IMR-90 (cell line): ENCODE results near the gene PHOSPHO2. TPM values are rescaled to one million over a fixed set of nuclear protein-coding genes. Genes with fewer than 3 reads are reported as not detected.
A peak's percentile ranks its signal among the peaks of the same experiment; 100 is the strongest.

Source experiments
- ATAC-seq: fragments of 200-7000 bp; cut with Tn5 transposase; 2 replicates; pipeline ENCODE4 v1.9.1; 2020; ENCODE audit warnings: low read depth, mild to moderate bottlenecking, moderate library complexity
- BruUV-seq: library from RNA; stranded (reverse); fragments of 400-500 nt; replicated peaks from 2 replicates; lab custom pipeline; 2021; lab: Mats Ljungman, UMichigan
- CTCF ChIA-PET: fragments of 300-600 bp; formaldehyde crosslinking; extraction: SDS; loops from one replicate; lab custom pipeline; 2021; ENCODE audit warnings: antibody characterized with exemption; lab: Yijun Ruan, JAX
- POLR2A ChIA-PET: fragments of 300-600 bp; sonication (Branson Sonifier 250); formaldehyde crosslinking; loops from one replicate; lab custom pipeline; 2022; ENCODE audit warnings: antibody characterized with exemption; ENCODE audit not compliant: unreplicated experiment; lab: Charles Lee
- DNase-seq: peaks from one replicate; pipeline ENCODE4 v3.0.0; 2013
- H2AFZ ChIP-seq: replicated peaks from 2 replicates; pipeline ENCODE3; 2013; ENCODE audit warnings: low read length, mild to moderate bottlenecking; ENCODE audit not compliant: poor library complexity
- H2AK5ac ChIP-seq: 2 replicates; pipeline ENCODE4 v1.6.1; 2013; ENCODE audit warnings: low read depth, low read length, inconsistent platforms
- H2AK9ac ChIP-seq: replicated peaks from 2 replicates; pipeline ENCODE3; 2013; ENCODE audit warnings: mild to moderate bottlenecking, low read depth, low read length, moderate library complexity; ENCODE audit not compliant: poor library complexity
- H2BK120ac ChIP-seq: 2 replicates; pipeline ENCODE4 v1.6.1; 2013; ENCODE audit warnings: low read depth, low read length, inconsistent platforms
- H2BK15ac ChIP-seq: 3 replicates; pipeline ENCODE4 v1.6.1; 2013; ENCODE audit warnings: low read depth, low read length, inconsistent platforms
- H2BK20ac ChIP-seq: 2 replicates; pipeline ENCODE4 v1.6.1; 2013; ENCODE audit warnings: low read depth, mild to moderate bottlenecking, inconsistent platforms, low read length, moderate library complexity
- H2BK5ac ChIP-seq: 2 replicates; pipeline ENCODE4 v1.6.1; 2013; ENCODE audit warnings: mild to moderate bottlenecking, low read depth, low read length, inconsistent platforms; ENCODE audit not compliant: poor library complexity, severe bottlenecking
- H3K14ac ChIP-seq: replicated peaks from 2 replicates; pipeline ENCODE4 v1.6.1; 2013; ENCODE audit warnings: low read depth, low read length, inconsistent platforms
- H3K18ac ChIP-seq: 2 replicates; pipeline ENCODE4 v1.6.1; 2013; ENCODE audit warnings: low read depth, low read length, control low read depth
- H3K23ac ChIP-seq: 2 replicates; pipeline ENCODE4 v1.6.1; 2013; ENCODE audit warnings: low read depth, low read length, inconsistent platforms
- H3K27ac ChIP-seq: 2 replicates; pipeline ENCODE4 v1.5.1; 2013; ENCODE audit warnings: mild to moderate bottlenecking, control low read depth, low read length; ENCODE audit not compliant: insufficient read depth
- H3K27me3 ChIP-seq: 2 replicates; pipeline ENCODE4 v1.6.1; 2013; ENCODE audit warnings: low read length; ENCODE audit not compliant: control insufficient read depth, insufficient read depth
- H3K36me3 ChIP-seq: 2 replicates; pipeline ENCODE4 v1.6.1; 2013; ENCODE audit warnings: low read length, mixed read lengths; ENCODE audit not compliant: control insufficient read depth, insufficient read depth
- H3K4ac ChIP-seq: 2 replicates; pipeline ENCODE4 v1.6.1; 2013; ENCODE audit warnings: low read depth, low read length, inconsistent platforms
- H3K4me1 ChIP-seq: 2 replicates; pipeline ENCODE4 v1.6.1; 2013; ENCODE audit warnings: low read length, mixed read lengths; ENCODE audit not compliant: control insufficient read depth, insufficient read depth
- H3K4me2 ChIP-seq: 2 replicates; pipeline ENCODE4 v1.6.1; 2013; ENCODE audit warnings: low read depth, mild to moderate bottlenecking, control low read depth, low read length, moderate library complexity
- H3K4me3 ChIP-seq: 2 replicates; pipeline ENCODE4 v1.5.1; 2013; ENCODE audit warnings: low read depth, mild to moderate bottlenecking, control low read depth, low read length, moderate library complexity; ENCODE audit not compliant: insufficient read depth
- H3K56ac ChIP-seq: 2 replicates; pipeline ENCODE4 v1.6.1; 2013; ENCODE audit warnings: low read length, inconsistent platforms; ENCODE audit not compliant: insufficient read depth; ENCODE audit errors: extremely low read depth
- H3K79me1 ChIP-seq, 2 experiments: 2 replicates each; pipeline ENCODE4 v1.6.1; 2013; ENCODE audit warnings: low read length in 2 of 2, inconsistent platforms in 1 of 2, low read depth in 1 of 2
- H3K9ac ChIP-seq: 2 replicates; pipeline ENCODE4 v1.6.1; 2013; ENCODE audit warnings: low read depth, low read length, control low read depth
- H3K9me1 ChIP-seq: 2 replicates; pipeline ENCODE4 v1.6.1; 2013; ENCODE audit warnings: low read length, inconsistent platforms; ENCODE audit not compliant: insufficient read depth
- H3K9me3 ChIP-seq: 2 replicates; pipeline ENCODE4 v1.6.1; 2013; ENCODE audit warnings: low read length; ENCODE audit not compliant: control insufficient read depth, insufficient read depth
- H4K20me1 ChIP-seq: 2 replicates; pipeline ENCODE4 v1.6.1; 2013; ENCODE audit warnings: low read length, inconsistent platforms; ENCODE audit not compliant: insufficient read depth
- H4K5ac ChIP-seq: 2 replicates; pipeline ENCODE4 v1.6.1; 2013; ENCODE audit warnings: mild to moderate bottlenecking, low read depth, low read length, control low read depth
- H4K8ac ChIP-seq, 2 experiments: 2 replicates each; pipeline ENCODE4 v1.6.1; 2013; ENCODE audit warnings: low read depth in 2 of 2, low read length in 2 of 2, control low read depth in 1 of 2, inconsistent platforms in 1 of 2
- H4K91ac ChIP-seq: 2 replicates; pipeline ENCODE4 v1.6.1; 2013; ENCODE audit warnings: low read depth, low read length, inconsistent platforms; ENCODE audit not compliant: insufficient read depth
- BHLHE40 ChIP-seq: fragments of 150-350 bp; IDR thresholded peaks from 2 replicates; pipeline ENCODE4 v1.6.1; 2016; ENCODE audit warnings: mild to moderate bottlenecking, low read depth, low read length
- CHD1 ChIP-seq: IDR thresholded peaks from 2 replicates; pipeline ENCODE4 v1.6.1; 2012; ENCODE audit warnings: low read depth, low read length, improper control_type of control experiment
- ELK1 ChIP-seq: fragments of 150-350 bp; IDR thresholded peaks from 2 replicates; pipeline ENCODE4 v1.6.1; 2016; ENCODE audit warnings: low read depth, mild to moderate bottlenecking, low read length, moderate library complexity, borderline replicate concordance
- FOS ChIP-seq: fragments of 150-350 bp; IDR thresholded peaks from 2 replicates; pipeline ENCODE4 v1.6.1; 2016; ENCODE audit warnings: low read depth, low read length
- MAFK ChIP-seq: IDR thresholded peaks from 2 replicates; pipeline ENCODE4 v1.6.1; 2012; ENCODE audit warnings: low read depth, low read length, improper control_type of control experiment
- MAZ ChIP-seq: IDR thresholded peaks from 2 replicates; pipeline ENCODE4 v1.6.1; 2012; ENCODE audit warnings: low read depth, mild to moderate bottlenecking, low read length, improper control_type of control experiment, moderate library complexity, borderline replicate concordance
- MXI1 ChIP-seq: IDR thresholded peaks from 2 replicates; pipeline ENCODE4 v1.6.1; 2012; ENCODE audit warnings: low read depth, mild to moderate bottlenecking, low read length, moderate library complexity, borderline replicate concordance
- RAD21 ChIP-seq: IDR thresholded peaks from 2 replicates; pipeline ENCODE4 v1.6.1; 2012; ENCODE audit warnings: low read length, improper control_type of control experiment
- RFX5 ChIP-seq: IDR thresholded peaks from 2 replicates; pipeline ENCODE4 v1.8.0; 2012; ENCODE audit warnings: low read depth, mild to moderate bottlenecking, low read length, moderate library complexity
- SMC3 ChIP-seq: fragments of 150-350 bp; IDR thresholded peaks from 2 replicates; pipeline ENCODE4 v1.6.1; 2016; ENCODE audit warnings: low read depth, mild to moderate bottlenecking, antibody characterized with exemption, low read length, moderate library complexity
- WGBS, 2 experiments: methylation state at CpG; one replicate each; pipeline versions ENCODE4 v1.1.5 to v1.1.7; 2013; ENCODE audit warnings: missing lambda C conversion rate in 2 of 2; ENCODE audit not compliant: insufficient read length in 1 of 2; ENCODE audit errors: extremely low coverage in 2 of 2; 5-methylcytosine and 5-hydroxymethylcytosine counted together
- dilution Hi-C: fragments of 300-500 bp; cut with HindIII; formaldehyde crosslinking; loops from one replicate; pipeline ENCODE4 v1.14.3; 2018; ENCODE audit warnings: low sequenced_read_pairs; ENCODE audit not compliant: unreplicated experiment
- in situ Hi-C: fragments of 300-500 bp; cut with MboI; formaldehyde crosslinking; loops from 3 replicates; pipeline ENCODE4 v1.14.3; 2019; ENCODE audit warnings: low sequenced_read_pairs, inconsistent platforms, mixed read lengths
- intact Hi-C: fragments of 100-400 bp; cut with micrococcal nuclease; formaldehyde crosslinking; loops from 2 replicates; pipeline ENCODE4 v1.10.0; 2022
- polyA plus RNA-seq, 3 experiments: library from polyadenylated mRNA; depleted of rRNA; stranded (reverse); fragments of >200 nt; gene quantifications; 2 replicates each; pipeline ENCODE4 v1.2.3, GENCODE V29; 2012; ENCODE audit warnings: low replicate concordance in 1 of 3
- total RNA-seq: library from RNA; depleted of rRNA; stranded (reverse); fragments of >200 nt; gene quantifications from 2 replicates; pipeline ENCODE4 v1.2.3, GENCODE V29; 2012
- TF ChIP-seq, protein P1 (sequence below): conservative IDR thresholded peaks from 2 replicates; pipeline ENCODE4 v1.5.1; 2012; ENCODE audit warnings: mild to moderate bottlenecking, low read depth, low read length, improper control_type of control experiment

Gene PHOSPHO2
- total and polyA plus RNA-seq, 2 of the 4 experiments (the other 2 are of a cell fraction) = 0.48 to 0.54 TPM

GRCh38 chr2:169670215-169670651, 24.0 kb upstream of the PHOSPHO2 start:
- Histone ChIP-seq H3K4me2 (no peak overlapping the region), H2AFZ (no peak overlapping the region), H3K9me1 (no peaks in the 10 kb centered on the region), H3K23ac (no peak overlapping the region), H3K4me3 (no peak overlapping the region), H3K9me3 (no peaks in the 10 kb centered on the region), H3K56ac (no peak overlapping the region), H3K4me1 (no peaks in the 10 kb centered on the region), H3K14ac (no peak overlapping the region), H3K9ac (no peak overlapping the region), H2BK15ac (no peak overlapping the region), H4K20me1 (no peaks in the 10 kb centered on the region), H4K91ac (no peak overlapping the region), H2BK120ac (no peak overlapping the region), H4K5ac (no peak overlapping the region), H2AK5ac (no peak overlapping the region), H3K18ac (no peak overlapping the region), H3K4ac (no peak overlapping the region), H2AK9ac (no peak overlapping the region), H4K8ac (no peak overlapping the region), H3K79me1 (no peaks in the 10 kb centered on the region), H3K36me3 (no peaks in the 10 kb centered on the region), H3K27me3 (peaks cover 4% of the 10 kb centered on the region; the same call in 1 of the 2 replicates), H2BK20ac (no peak overlapping the region), H3K27ac (no peak overlapping the region), H2BK5ac (no peak overlapping the region)
- CTCF ChIA-PET = no interaction called here
- intact Hi-C loops (no loop called here), in situ Hi-C loops (no loop called here), dilution Hi-C loops (no loop called here)
- POLR2A ChIA-PET = no interaction called here
- TF ChIP-seq MAFK (no peak), RFX5 (no peak), FOS (no peak), BHLHE40 (no peak), SMC3 (no peak), ELK1 (no peak), CHD1 (no peak), MXI1 (no peak), MAZ (no peak), RAD21 (no peak)
- TF ChIP-seq, protein P1, sequence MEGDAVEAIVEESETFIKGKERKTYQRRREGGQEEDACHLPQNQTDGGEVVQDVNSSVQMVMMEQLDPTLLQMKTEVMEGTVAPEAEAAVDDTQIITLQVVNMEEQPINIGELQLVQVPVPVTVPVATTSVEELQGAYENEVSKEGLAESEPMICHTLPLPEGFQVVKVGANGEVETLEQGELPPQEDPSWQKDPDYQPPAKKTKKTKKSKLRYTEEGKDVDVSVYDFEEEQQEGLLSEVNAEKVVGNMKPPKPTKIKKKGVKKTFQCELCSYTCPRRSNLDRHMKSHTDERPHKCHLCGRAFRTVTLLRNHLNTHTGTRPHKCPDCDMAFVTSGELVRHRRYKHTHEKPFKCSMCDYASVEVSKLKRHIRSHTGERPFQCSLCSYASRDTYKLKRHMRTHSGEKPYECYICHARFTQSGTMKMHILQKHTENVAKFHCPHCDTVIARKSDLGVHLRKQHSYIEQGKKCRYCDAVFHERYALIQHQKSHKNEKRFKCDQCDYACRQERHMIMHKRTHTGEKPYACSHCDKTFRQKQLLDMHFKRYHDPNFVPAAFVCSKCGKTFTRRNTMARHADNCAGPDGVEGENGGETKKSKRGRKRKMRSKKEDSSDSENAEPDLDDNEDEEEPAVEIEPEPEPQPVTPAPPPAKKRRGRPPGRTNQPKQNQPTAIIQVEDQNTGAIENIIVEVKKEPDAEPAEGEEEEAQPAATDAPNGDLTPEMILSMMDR = no peak
- WGBS, 2 experiments = no CpG with 5 or more reads among the region's 2 CpGs
- ATAC-seq = no peak; the same call in 1 of the 2 replicates
- no TSS peak for BruUV-seq
- DNase-seq = peak; percentile 18
